PC-3 (cell line): ENCODE data around the gene PIAS2. TPM values are rescaled to one million over a fixed set of nuclear protein-coding genes. Genes with fewer than 3 reads are reported as not detected.

ENCODE experiments used
- ATAC-seq: fragments of 200-7000 bp; cut with Tn5 transposase; 2 replicates; pipeline ENCODE4 v1.9.1; 2020; ENCODE audit warnings: mild to moderate bottlenecking, moderate library complexity
- BruUV-seq: library from RNA; stranded (reverse); fragments of 400-500 nt; replicated peaks from 2 replicates; lab custom pipeline; 2021; lab: Mats Ljungman, UMichigan
- CTCF ChIA-PET: fragments of 300-600 bp; sonication (Branson Sonifier 250); formaldehyde crosslinking; loops from one replicate; lab custom pipeline; 2022; ENCODE audit warnings: antibody characterized with exemption; lab: Charles Lee
- POLR2A ChIA-PET: fragments of 300-600 bp; sonication (Branson Sonifier 250); formaldehyde crosslinking; loops from one replicate; lab custom pipeline; 2022; ENCODE audit warnings: antibody characterized with exemption; ENCODE audit not compliant: unreplicated experiment; lab: Charles Lee
- DNase-seq: peaks from one replicate; pipeline ENCODE4 v3.0.0-alpha.2; 2015
- H2AFZ ChIP-seq: fragments of 300-600 bp; sonication (generic); 2 replicates; pipeline ENCODE4 v1.6.0; 2016; ENCODE audit warnings: antibody characterized with exemption, low read length
- H3F3A ChIP-seq: fragments of 300-600 bp; sonication (generic); one replicate; pipeline ENCODE4 v1.6.0; 2017; ENCODE audit warnings: antibody characterized with exemption, low read length, control low read depth, mild to moderate bottlenecking; ENCODE audit not compliant: unreplicated experiment
- H3K27ac ChIP-seq: fragments of 300-600 bp; sonication (generic); 2 replicates; pipeline ENCODE4 v1.5.1; 2016; ENCODE audit warnings: mild to moderate bottlenecking, low read length
- H3K27me3 ChIP-seq: fragments of 300-600 bp; sonication (generic); 2 replicates; pipeline ENCODE4 v1.6.1; 2016; ENCODE audit warnings: low read length, mixed read lengths
- H3K36me3 ChIP-seq: fragments of 300-600 bp; sonication (generic); 2 replicates; pipeline ENCODE4 v1.6.1; 2016; ENCODE audit warnings: low read depth, mixed run types, low read length, mixed read lengths
- H3K4me1 ChIP-seq: fragments of 300-600 bp; sonication (generic); 2 replicates; pipeline ENCODE4 v1.5.1; 2016; ENCODE audit warnings: low read length; ENCODE audit not compliant: insufficient read depth
- H3K4me2 ChIP-seq: fragments of 300-600 bp; sonication (generic); 2 replicates; pipeline ENCODE4 v1.6.0; 2016; ENCODE audit warnings: low read length
- H3K4me3 ChIP-seq: fragments of 300-600 bp; sonication (generic); 2 replicates; pipeline ENCODE4 v1.5.1; 2016; ENCODE audit warnings: mild to moderate bottlenecking, low read length, mixed read lengths
- H3K79me2 ChIP-seq: fragments of 300-600 bp; sonication (generic); 2 replicates; pipeline ENCODE4 v1.6.1; 2017; ENCODE audit warnings: low read length, mixed read lengths
- H3K9ac ChIP-seq: fragments of 300-600 bp; sonication (generic); 2 replicates; pipeline ENCODE4 v1.6.0; 2016; ENCODE audit warnings: mild to moderate bottlenecking, low read length
- H3K9me2 ChIP-seq: fragments of 300-600 bp; sonication (generic); replicated peaks from 2 replicates; pipeline ENCODE4 v1.6.1; 2016; ENCODE audit warnings: mixed run types, low read length, mixed read lengths
- H3K9me3 ChIP-seq: fragments of 300-600 bp; sonication (generic); 2 replicates; pipeline ENCODE4 v1.6.1; 2016; ENCODE audit warnings: low read length, mixed read lengths
- H4K20me1 ChIP-seq: fragments of 300-600 bp; sonication (generic); 2 replicates; pipeline ENCODE4 v1.6.1; 2016; ENCODE audit warnings: low read length, mixed read lengths
- EZH2 ChIP-seq: fragments of 300-600 bp; sonication (generic); IDR thresholded peaks from one replicate; pipeline ENCODE4 v1.6.1; 2017; ENCODE audit warnings: antibody characterized with exemption, mild to moderate bottlenecking, low read length; ENCODE audit not compliant: unreplicated experiment
- EZH2phosphoT487 ChIP-seq: fragments of 300-600 bp; sonication (generic); IDR thresholded peaks from 2 replicates; pipeline ENCODE4 v1.6.1; 2018; ENCODE audit warnings: mild to moderate bottlenecking, antibody characterized with exemption, low read length, borderline replicate concordance
- intact Hi-C: fragments of 100-400 bp; cut with micrococcal nuclease; formaldehyde crosslinking; loops from 2 replicates; pipeline ENCODE4 v1.9.0; 2023
- total RNA-seq: library from RNA; depleted of rRNA; stranded (reverse); fragments of >200 nt; gene quantifications from 2 replicates; pipeline ENCODE4 v1.2.3, GENCODE V29; 2014
- TF ChIP-seq, protein P1 (sequence below): fragments of 300-600 bp; sonication (generic); conservative IDR thresholded peaks from 2 replicates; pipeline ENCODE4 v1.5.1; 2017; ENCODE audit warnings: antibody characterized with exemption, low read depth, mild to moderate bottlenecking, low read length

PIAS2 gene
- total RNA-seq, 1 experiment from 2014 or later: 13.5 TPM

DNA sequence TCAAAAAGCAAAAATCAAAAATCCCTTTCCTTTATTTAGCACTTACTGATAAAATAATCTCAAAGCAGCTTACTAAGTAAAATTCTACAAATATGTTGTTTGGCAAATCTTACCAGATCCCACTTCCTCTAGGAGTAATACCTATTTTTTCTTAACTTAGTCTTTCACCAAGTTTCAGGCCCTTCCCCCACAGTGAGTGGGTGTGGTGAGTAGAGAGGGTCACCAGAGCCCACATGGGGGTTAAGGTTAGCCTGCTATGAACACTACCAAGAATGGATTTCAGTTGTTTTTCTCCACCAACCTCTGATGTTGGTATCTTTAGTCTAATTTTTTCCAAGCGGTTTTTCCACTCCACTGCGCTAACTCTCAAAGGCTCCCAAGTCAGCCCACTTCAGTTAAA lies 23.2 kb downstream of the PIAS2 start:
- Histone ChIP-seq H3K4me2 (no peak overlapping the region), H3K9me3 (no peaks in the 10 kb centered on the region), H3K9ac (no peak overlapping the region), H3F3A (no peaks in the 10 kb centered on the region), H3K4me3 (no peak overlapping the region), H3K4me1 (no peaks in the 10 kb centered on the region), H3K27me3 (no peaks in the 10 kb centered on the region), H3K9me2 (no peaks in the 10 kb centered on the region), H3K27ac (no peak overlapping the region), H3K36me3 (0 out of 2 replicates have a peak, but pooled peaks cover under 1% of the 10 kb centered on the region), H2AFZ (no peak overlapping the region), H4K20me1 (no peaks in the 10 kb centered on the region), H3K79me2 (peaks cover 20% of the 10 kb centered on the region; the same call in 1 of the 2 replicates)
- no TSS peak for BruUV-seq
- ATAC-seq (no peak), DNase-seq (no peak)
- intact Hi-C loops: no loop called here
- CTCF ChIA-PET: no interaction called here
- POLR2A ChIA-PET: no interaction called here
- TF ChIP-seq EZH2: no peak
- TF ChIP-seq, protein P1, sequence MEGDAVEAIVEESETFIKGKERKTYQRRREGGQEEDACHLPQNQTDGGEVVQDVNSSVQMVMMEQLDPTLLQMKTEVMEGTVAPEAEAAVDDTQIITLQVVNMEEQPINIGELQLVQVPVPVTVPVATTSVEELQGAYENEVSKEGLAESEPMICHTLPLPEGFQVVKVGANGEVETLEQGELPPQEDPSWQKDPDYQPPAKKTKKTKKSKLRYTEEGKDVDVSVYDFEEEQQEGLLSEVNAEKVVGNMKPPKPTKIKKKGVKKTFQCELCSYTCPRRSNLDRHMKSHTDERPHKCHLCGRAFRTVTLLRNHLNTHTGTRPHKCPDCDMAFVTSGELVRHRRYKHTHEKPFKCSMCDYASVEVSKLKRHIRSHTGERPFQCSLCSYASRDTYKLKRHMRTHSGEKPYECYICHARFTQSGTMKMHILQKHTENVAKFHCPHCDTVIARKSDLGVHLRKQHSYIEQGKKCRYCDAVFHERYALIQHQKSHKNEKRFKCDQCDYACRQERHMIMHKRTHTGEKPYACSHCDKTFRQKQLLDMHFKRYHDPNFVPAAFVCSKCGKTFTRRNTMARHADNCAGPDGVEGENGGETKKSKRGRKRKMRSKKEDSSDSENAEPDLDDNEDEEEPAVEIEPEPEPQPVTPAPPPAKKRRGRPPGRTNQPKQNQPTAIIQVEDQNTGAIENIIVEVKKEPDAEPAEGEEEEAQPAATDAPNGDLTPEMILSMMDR: no peak
- TF ChIP-seq EZH2phosphoT487: no peak

DNA sequence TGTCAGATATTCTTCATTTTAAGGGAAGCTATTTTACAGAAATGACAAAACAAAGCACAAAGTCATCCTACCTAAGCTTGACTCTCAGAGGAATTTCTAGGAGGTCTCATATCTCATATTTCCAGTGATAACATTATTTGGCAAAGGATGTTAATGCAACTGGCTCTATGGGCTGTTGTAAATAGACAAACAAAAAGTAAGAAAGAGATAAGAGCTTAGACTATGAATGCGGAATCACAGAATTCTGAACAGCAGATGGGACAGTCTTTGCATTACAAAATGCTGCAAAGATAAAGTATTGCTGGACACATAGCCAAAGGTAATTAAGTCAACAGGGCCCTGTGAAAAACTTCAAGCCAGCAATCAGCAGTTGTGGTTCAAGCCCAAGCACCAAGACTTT lies 23.9 kb downstream of the PIAS2 start:
- DNase-seq (no peak), ATAC-seq (no peak)
- Histone ChIP-seq H3K9me3 (no peaks in the 10 kb centered on the region), H3K36me3 (peaks cover 6% of the 10 kb centered on the region; the same call in 1 of the 2 replicates), H3K9ac (no peak overlapping the region), H3K9me2 (no peaks in the 10 kb centered on the region), H3K27me3 (no peaks in the 10 kb centered on the region), H4K20me1 (no peaks in the 10 kb centered on the region), H3K4me2 (no peak overlapping the region), H3K79me2 (peaks cover 23% of the 10 kb centered on the region), H2AFZ (no peak overlapping the region), H3F3A (no peaks in the 10 kb centered on the region), H3K27ac (no peak overlapping the region), H3K4me1 (no peaks in the 10 kb centered on the region), H3K4me3 (no peak overlapping the region)
- TF ChIP-seq, protein P1: no peak
- TF ChIP-seq EZH2 (no peak), EZH2phosphoT487 (no peak)
- ChIA-PET POLR2A (no interaction called here), CTCF (no interaction called here)
- BruUV-seq: no TSS peak
- intact Hi-C loops: no loop called here

DNA sequence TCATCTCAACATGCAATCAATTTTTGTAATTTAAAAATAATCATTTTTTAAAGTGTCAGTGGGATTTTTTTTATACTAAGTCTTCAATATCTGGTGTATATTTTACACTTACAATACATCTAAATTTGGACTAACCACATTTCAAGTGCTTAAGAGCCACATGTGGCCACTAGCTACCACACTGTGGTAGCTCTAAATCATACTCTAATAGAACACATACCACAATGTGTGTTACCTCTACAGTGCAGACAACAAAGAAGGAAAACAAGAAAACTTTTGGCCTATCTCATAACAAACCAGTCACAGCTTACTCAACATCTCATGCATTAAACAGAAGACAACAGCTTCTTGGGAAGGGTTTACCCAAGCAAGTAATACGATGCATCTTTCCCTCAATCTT lies 24.5 kb downstream of the PIAS2 start:
- POLR2A ChIA-PET: no interaction called here
- TF ChIP-seq, protein P1: no peak
- no peak for TF ChIP-seq EZH2phosphoT487
- no peak for TF ChIP-seq EZH2
- intact Hi-C loops: no loop called here

More for the DNA sequence above, 24.5 kb downstream of the PIAS2 start:
- CTCF ChIA-PET: no interaction called here
- Histone ChIP-seq H3K9ac (no peak overlapping the region), H3F3A (no peaks in the 10 kb centered on the region), H3K9me2 (no peaks in the 10 kb centered on the region), H3K36me3 (peaks cover 6% of the 10 kb centered on the region; the same call in 1 of the 2 replicates), H3K27ac (no peak overlapping the region), H3K4me3 (no peak overlapping the region), H3K79me2 (peaks cover 23% of the 10 kb centered on the region), H3K27me3 (no peaks in the 10 kb centered on the region), H3K4me2 (no peak overlapping the region), H4K20me1 (no peaks in the 10 kb centered on the region), H3K9me3 (no peaks in the 10 kb centered on the region), H3K4me1 (no peaks in the 10 kb centered on the region), H2AFZ (no peak overlapping the region)
- DNase-seq: no peak
- no peak for ATAC-seq
- BruUV-seq: no TSS peak
